ENCODE data around the gene DOCK2. TPM values are rescaled to one million over a fixed set of nuclear protein-coding genes. Genes with fewer than 3 reads are reported as not detected.

Gene DOCK2
- total RNA-seq, 1 experiment from 2014 or later, result 2.2 TPM

GRCh38 chr5:169798906-169799660 lies 162.0 kb downstream of the DOCK2 start:
- BruUV-seq (replicated peaks), result no TSS peak
- Histone ChIP-seq H3K36me3 (ENCODE audit: insufficient read depth, low read length, poor library complexity, severe bottlenecking) (no peaks in the 10 kb centered on the region), H3K27me3 (replicated peaks; ENCODE audit: insufficient read depth, low read depth, low read length, poor library complexity) (no peaks in the 10 kb centered on the region), H3K4me1 (ENCODE audit: insufficient read depth, low read length, poor library complexity, severe bottlenecking) (peaks cover 12% of the 10 kb centered on the region), H3K9me3 (ENCODE audit: low read depth, low read length, poor library complexity, severe bottlenecking) (no peaks in the 10 kb centered on the region), H3K27ac (ENCODE audit: low read depth, low read length, poor library complexity, severe bottlenecking) (no peak overlapping the region), H3K4me3 (ENCODE audit: low read depth, low read length, poor library complexity, severe bottlenecking) (no peak overlapping the region)
- intact Hi-C loops (cut with micrococcal nuclease; ENCODE audit: unreplicated experiment), result no loop called here
- no peak for DNase-seq (ENCODE audit: low spot score)
- TF ChIP-seq, protein P1, sequence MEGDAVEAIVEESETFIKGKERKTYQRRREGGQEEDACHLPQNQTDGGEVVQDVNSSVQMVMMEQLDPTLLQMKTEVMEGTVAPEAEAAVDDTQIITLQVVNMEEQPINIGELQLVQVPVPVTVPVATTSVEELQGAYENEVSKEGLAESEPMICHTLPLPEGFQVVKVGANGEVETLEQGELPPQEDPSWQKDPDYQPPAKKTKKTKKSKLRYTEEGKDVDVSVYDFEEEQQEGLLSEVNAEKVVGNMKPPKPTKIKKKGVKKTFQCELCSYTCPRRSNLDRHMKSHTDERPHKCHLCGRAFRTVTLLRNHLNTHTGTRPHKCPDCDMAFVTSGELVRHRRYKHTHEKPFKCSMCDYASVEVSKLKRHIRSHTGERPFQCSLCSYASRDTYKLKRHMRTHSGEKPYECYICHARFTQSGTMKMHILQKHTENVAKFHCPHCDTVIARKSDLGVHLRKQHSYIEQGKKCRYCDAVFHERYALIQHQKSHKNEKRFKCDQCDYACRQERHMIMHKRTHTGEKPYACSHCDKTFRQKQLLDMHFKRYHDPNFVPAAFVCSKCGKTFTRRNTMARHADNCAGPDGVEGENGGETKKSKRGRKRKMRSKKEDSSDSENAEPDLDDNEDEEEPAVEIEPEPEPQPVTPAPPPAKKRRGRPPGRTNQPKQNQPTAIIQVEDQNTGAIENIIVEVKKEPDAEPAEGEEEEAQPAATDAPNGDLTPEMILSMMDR (conservative IDR thresholded peaks at IDR 0.05; ENCODE audit: low read depth, low read length), result no peak
- TF ChIP-seq EZH2 (IDR thresholded peaks at IDR 0.05; ENCODE audit: borderline replicate concordance, low read depth, low read length, poor library complexity, severe bottlenecking), result no peak
- ChIA-PET CTCF (no interaction called here), POLR2A (ENCODE audit: low non-redundant PET) (no interaction called here)

- CTCF ChIA-PET, result no interaction called here
- no TSS peak for BruUV-seq (replicated peaks)
- TF ChIP-seq, protein P1 (conservative IDR thresholded peaks at IDR 0.05; ENCODE audit: low read depth, low read length), result no peak
- no peaks in the 10 kb centered on the region for H3K9me3 ChIP-seq (ENCODE audit: low read depth, low read length, poor library complexity, severe bottlenecking)
- H3K4me1 ChIP-seq (ENCODE audit: insufficient read depth, low read length, poor library complexity, severe bottlenecking), result peaks cover 12% of the 10 kb centered on the region
- H3K27me3 ChIP-seq (replicated peaks; ENCODE audit: insufficient read depth, low read depth, low read length, poor library complexity), result no peaks in the 10 kb centered on the region
- no peaks in the 10 kb centered on the region for H3K36me3 ChIP-seq (ENCODE audit: insufficient read depth, low read length, poor library complexity, severe bottlenecking)
- POLR2A ChIA-PET (ENCODE audit: low non-redundant PET), result no interaction called here
- H3K4me3 ChIP-seq (ENCODE audit: low read depth, low read length, poor library complexity, severe bottlenecking), result no peak overlapping the region
- intact Hi-C loops (cut with micrococcal nuclease; ENCODE audit: unreplicated experiment), result loop anchor here (5.0 kb wide), 1 partner anchor 181 kb away; the partner anchor contains the start of gene INSYN2B
- no peak overlapping the region for H3K27ac ChIP-seq (ENCODE audit: low read depth, low read length, poor library complexity, severe bottlenecking)
- DNase-seq (ENCODE audit: low spot score), result peak; percentile 17
Observed at GRCh38 chr5:169801324-169801777, 164.3 kb downstream of the DOCK2 start.

GRCh38 chr5:169801781-169802180 lies 164.7 kb downstream of the DOCK2 start:
- intact Hi-C loops (cut with micrococcal nuclease; ENCODE audit: unreplicated experiment), result loop anchor here (5.0 kb wide), 1 partner anchor 181 kb away; the partner anchor contains the start of gene INSYN2B
- Histone ChIP-seq H3K36me3 (ENCODE audit: insufficient read depth, low read length, poor library complexity, severe bottlenecking) (no peaks in the 10 kb centered on the region), H3K27ac (ENCODE audit: low read depth, low read length, poor library complexity, severe bottlenecking) (no peak overlapping the region), H3K27me3 (replicated peaks; ENCODE audit: insufficient read depth, low read depth, low read length, poor library complexity) (no peaks in the 10 kb centered on the region), H3K4me1 (ENCODE audit: insufficient read depth, low read length, poor library complexity, severe bottlenecking) (peaks cover 12% of the 10 kb centered on the region), H3K9me3 (ENCODE audit: low read depth, low read length, poor library complexity, severe bottlenecking) (no peaks in the 10 kb centered on the region), H3K4me3 (ENCODE audit: low read depth, low read length, poor library complexity, severe bottlenecking) (no peak overlapping the region)
- no peak for DNase-seq (ENCODE audit: low spot score)
- no TSS peak for BruUV-seq (replicated peaks)
- POLR2A ChIA-PET (ENCODE audit: low non-redundant PET), result no interaction called here
- TF ChIP-seq EZH2 (IDR thresholded peaks at IDR 0.05; ENCODE audit: borderline replicate concordance, low read depth, low read length, poor library complexity, severe bottlenecking), result no peak
- TF ChIP-seq, protein P1 (conservative IDR thresholded peaks at IDR 0.05; ENCODE audit: low read depth, low read length), result no peak
- CTCF ChIA-PET, result no interaction called here

Data from A673 (cell line).